GM12891 (cell line): ENCODE data around the gene ME3.

Source experiments
- PAX5 ChIP-seq: IDR thresholded peaks from 2 replicates; pipeline ENCODE4 v1.6.1; 2011; ENCODE audit warnings: low read length, moderate library complexity, mild to moderate bottlenecking; ENCODE audit not compliant: insufficient read depth, severe bottlenecking
- POLR2A ChIP-seq: IDR thresholded peaks from 2 replicates; pipeline ENCODE4 v1.6.1; 2011; ENCODE audit warnings: low read depth, low read length, control low read depth
- POLR2AphosphoS5 ChIP-seq: IDR thresholded peaks from 2 replicates; pipeline ENCODE4 v1.6.1; 2011; ENCODE audit warnings: low read depth, low read length, control low read depth
- TAF1 ChIP-seq: IDR thresholded peaks from 2 replicates; pipeline ENCODE4 v1.6.1; 2011; ENCODE audit warnings: low read depth, low read length, control low read depth

GRCh38 chr11:86577644-86578636, 94.5 kb downstream of the ME3 start:
- TF ChIP-seq POLR2A = no peak
- TF ChIP-seq TAF1 = no peak
- TF ChIP-seq POLR2AphosphoS5 = no peak
- no peak for TF ChIP-seq PAX5
